HepG2 (cell line): ENCODE measurements around the gene AUP1. TPM values are rescaled to one million over a fixed set of nuclear protein-coding genes. Genes with fewer than 3 reads are reported as not detected.

Experiments
- CHD2 ChIP-seq: IDR thresholded peaks from 2 replicates; pipeline ENCODE4 v1.6.1; 2011; ENCODE audit warnings: low read depth, low read length, improper control_type of control experiment
- DPF2 ChIP-seq: sonication (generic); formaldehyde crosslinking; IDR thresholded peaks from 2 replicates; pipeline ENCODE4 v1.4.0; 2020; ENCODE audit warnings: mild to moderate bottlenecking, low read depth, missing genetic modification reagents, borderline replicate concordance
- MZF1 ChIP-seq: sonication (generic); formaldehyde crosslinking; IDR thresholded peaks from 2 replicates; pipeline ENCODE4 v1.8.1; 2023; ENCODE audit warnings: mild to moderate bottlenecking, missing genetic modification reagents, borderline replicate concordance
- PHF20 ChIP-seq: sonication (generic); formaldehyde crosslinking; IDR thresholded peaks from 2 replicates; pipeline ENCODE4 v1.5.0; 2020; ENCODE audit warnings: mild to moderate bottlenecking, missing genetic modification reagents
- PITX1 ChIP-seq: sonication (generic); formaldehyde crosslinking; IDR thresholded peaks from 2 replicates; pipeline ENCODE4 v1.5.1; 2020; ENCODE audit warnings: mild to moderate bottlenecking, missing genetic modification reagents
- POLR2G ChIP-seq: fragments of 200-400 bp; formaldehyde crosslinking; IDR thresholded peaks from 2 replicates; pipeline ENCODE4 v1.6.1; 2018; ENCODE audit warnings: mild to moderate bottlenecking, low read depth, low read length, moderate library complexity
- RNF2 ChIP-seq: fragments of 450-650 bp; conservative IDR thresholded peaks from 2 replicates; pipeline ENCODE4 v1.6.1; 2016; ENCODE audit warnings: low read depth
- SMARCE1 ChIP-seq: fragments of 450-650 bp; IDR thresholded peaks from 2 replicates; pipeline ENCODE4 v1.6.1; 2017; ENCODE audit warnings: borderline replicate concordance
- SRSF1 ChIP-seq: fragments of 200-400 bp; formaldehyde crosslinking; optimal IDR thresholded peaks from 2 replicates; pipeline ENCODE3; 2017; ENCODE audit warnings: mild to moderate bottlenecking, low read depth, low read length, moderate library complexity
- SSRP1 ChIP-seq: IDR thresholded peaks from 2 replicates; pipeline ENCODE4 v1.6.1; 2016; ENCODE audit warnings: control low read depth
- ZNF792 ChIP-seq: IDR thresholded peaks from 2 replicates; pipeline ENCODE4 v1.6.1; 2016
- ZNF839 ChIP-seq: sonication (generic); formaldehyde crosslinking; IDR thresholded peaks from 2 replicates; pipeline ENCODE4 v1.4.0; 2020; ENCODE audit warnings: missing genetic modification reagents, mild to moderate bottlenecking, borderline replicate concordance
- ZSCAN25 ChIP-seq: sonication (generic); formaldehyde crosslinking; IDR thresholded peaks from 2 replicates; pipeline ENCODE4 v1.8.0; 2022; ENCODE audit warnings: mild to moderate bottlenecking, missing genetic modification reagents
- polyA plus RNA-seq, 8 experiments: library from polyadenylated mRNA; depleted of rRNA in 3 of 8; stranded (reverse) in 7 of 8; unstranded in 1 of 8; fragments of >200 nt; fragmentation: Illumina TruSeq in 4 of 8; extraction: Trizol in 4 of 8; gene quantifications; 2 replicates each; pipeline versions ENCODE4 v1.2.1 to v1.2.3, GENCODE V29; 2011 to 2016; ENCODE audit warnings: low read depth in 4 of 8, missing spikeins in 1 of 8, mixed read lengths in 1 of 8; ENCODE audit not compliant: insufficient read depth in 1 of 8
- total RNA-seq, 5 experiments: library from RNA; depleted of rRNA; stranded (reverse); fragments of >200 nt; fragmentation: Illumina TruSeq; extraction: Trizol; gene quantifications; 2 replicates each; pipeline ENCODE4 v1.2.3, GENCODE V29; 2016; ENCODE audit warnings: low read depth in 1 of 5
- TF ChIP-seq, protein P1 (sequence below): sonication (generic); formaldehyde crosslinking; IDR thresholded peaks from 2 replicates; pipeline ENCODE4 v1.8.1; 2023; ENCODE audit warnings: mild to moderate bottlenecking, inconsistent platforms, moderate library complexity, missing genetic modification reagents, borderline replicate concordance
- TF ChIP-seq, protein P2 (sequence below): sonication (generic); formaldehyde crosslinking; IDR thresholded peaks from 2 replicates; pipeline ENCODE4 v1.5.0; 2020; ENCODE audit warnings: mild to moderate bottlenecking, missing genetic modification reagents
- TF ChIP-seq, protein P3 (sequence below): sonication (generic); formaldehyde crosslinking; IDR thresholded peaks from 2 replicates; pipeline ENCODE4 v1.4.0; 2020; ENCODE audit warnings: missing genetic modification reagents
- TF ChIP-seq, protein P4 (sequence below): IDR thresholded peaks from 2 replicates; pipeline ENCODE4 v1.6.1; 2016; ENCODE audit warnings: missing genetic modification reagents, missing compliant biosample characterization
- TF ChIP-seq, protein P5 (sequence below), 2 experiments: sonication (generic) in 1 of 2; formaldehyde crosslinking in 1 of 2; IDR thresholded peaks; 2 replicates each; pipeline versions ENCODE4 v1.5.1 to v1.6.1; 2011 to 2020; ENCODE audit warnings: borderline replicate concordance in 1 of 2, low read depth in 1 of 2, low read length in 1 of 2, mild to moderate bottlenecking in 1 of 2, missing genetic modification reagents in 1 of 2, moderate library complexity in 1 of 2
- TF ChIP-seq, protein P6 (sequence below): sonication (generic); formaldehyde crosslinking; IDR thresholded peaks from 2 replicates; pipeline ENCODE4 v1.5.0; 2020; ENCODE audit warnings: mild to moderate bottlenecking, missing genetic modification reagents

The AUP1 gene
- total and polyA plus RNA-seq, 2 of the 13 experiments (the other 11 are each of a cell fraction or from before 2014, with no cell fraction given), result 174 to 267 TPM

DNA sequence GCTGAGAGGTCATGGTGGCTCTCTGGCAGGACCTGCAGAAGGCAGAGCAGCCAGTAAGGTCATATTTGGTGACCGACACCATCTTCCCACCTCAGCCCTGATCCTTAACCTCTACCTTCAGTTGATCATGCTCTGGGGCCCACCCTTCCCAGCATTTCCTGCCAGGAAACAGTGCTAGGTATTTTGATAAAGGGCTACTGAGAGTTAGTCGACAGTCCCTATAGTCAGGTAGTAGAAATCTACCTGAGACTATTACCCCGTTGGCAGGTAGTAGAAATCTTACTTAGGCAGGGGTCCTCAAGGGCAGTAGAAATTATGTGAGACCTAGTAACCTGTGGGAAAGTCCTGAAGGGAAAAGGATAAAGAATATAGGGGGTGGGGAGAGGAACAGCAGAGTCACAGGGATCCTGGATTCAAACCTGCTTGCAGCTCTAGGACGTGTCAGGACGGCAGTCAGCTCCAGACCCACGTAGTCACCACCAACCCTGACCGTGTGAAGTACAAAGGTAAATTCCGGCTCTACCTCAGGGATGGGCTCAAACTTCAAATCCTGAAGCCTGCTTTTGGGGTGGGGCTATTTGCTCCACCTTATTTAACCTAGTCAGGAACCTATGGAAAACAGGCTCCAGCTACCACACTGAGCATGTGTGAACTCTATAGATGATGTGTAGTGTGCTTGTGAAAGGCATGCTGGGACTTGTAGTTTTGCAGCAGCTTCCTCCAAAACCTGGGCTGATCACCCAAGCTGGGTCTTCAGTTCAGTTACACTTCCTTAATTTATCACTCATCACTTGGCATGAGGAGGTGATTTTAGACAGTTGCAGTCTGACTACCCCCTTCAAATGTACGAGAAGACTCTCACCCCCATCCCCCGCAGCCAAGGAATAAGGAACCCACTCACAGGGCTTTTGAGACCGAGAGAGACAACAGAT, 3.5 kb downstream of the AUP1 start, which contains the start of gene DQX1 (continued):
- TF ChIP-seq ZSCAN25 (CRISPR knock-in tag) (peak; percentile 65), ZNF792 (CRISPR knock-in tag) (peak; percentile 58; the same call in 1 of the 2 replicates), DPF2 (CRISPR knock-in tag) (no peak), RNF2 (no peak; the same call in 1 of the 2 replicates), PITX1 (CRISPR knock-in tag) (peak; percentile 18; the same call in 1 of the 2 replicates), SMARCE1 (no peak), ZNF839 (CRISPR knock-in tag) (no peak), MZF1 (CRISPR knock-in tag) (no peak), SSRP1 (CRISPR knock-in tag) (peak; percentile 65; the same call in 1 of the 2 replicates), SRSF1 (no peak), CHD2 (no peak), PHF20 (CRISPR knock-in tag) (0 out of 2 replicates have a peak, but pooled peaks have one; percentile 22), POLR2G (peak; percentile 95)
- TF ChIP-seq, protein P1, sequence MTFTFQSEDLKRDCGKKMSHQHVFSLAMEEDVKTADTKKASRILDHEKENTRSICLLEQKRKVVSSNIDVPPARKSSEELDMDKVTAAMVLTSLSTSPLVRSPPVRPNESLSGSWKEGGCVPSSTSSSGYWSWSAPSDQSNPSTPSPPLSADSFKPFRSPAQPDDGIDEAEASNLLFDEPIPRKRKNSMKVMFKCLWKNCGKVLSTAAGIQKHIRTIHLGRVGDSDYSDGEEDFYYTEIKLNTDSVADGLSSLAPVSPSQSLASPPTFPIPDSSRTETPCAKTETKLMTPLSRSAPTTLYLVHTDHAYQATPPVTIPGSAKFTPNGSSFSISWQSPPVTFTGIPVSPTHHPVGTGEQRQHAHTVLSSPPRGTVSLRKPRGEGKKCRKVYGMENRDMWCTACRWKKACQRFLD (CRISPR knock-in tag), result no peak
- TF ChIP-seq, protein P2, sequence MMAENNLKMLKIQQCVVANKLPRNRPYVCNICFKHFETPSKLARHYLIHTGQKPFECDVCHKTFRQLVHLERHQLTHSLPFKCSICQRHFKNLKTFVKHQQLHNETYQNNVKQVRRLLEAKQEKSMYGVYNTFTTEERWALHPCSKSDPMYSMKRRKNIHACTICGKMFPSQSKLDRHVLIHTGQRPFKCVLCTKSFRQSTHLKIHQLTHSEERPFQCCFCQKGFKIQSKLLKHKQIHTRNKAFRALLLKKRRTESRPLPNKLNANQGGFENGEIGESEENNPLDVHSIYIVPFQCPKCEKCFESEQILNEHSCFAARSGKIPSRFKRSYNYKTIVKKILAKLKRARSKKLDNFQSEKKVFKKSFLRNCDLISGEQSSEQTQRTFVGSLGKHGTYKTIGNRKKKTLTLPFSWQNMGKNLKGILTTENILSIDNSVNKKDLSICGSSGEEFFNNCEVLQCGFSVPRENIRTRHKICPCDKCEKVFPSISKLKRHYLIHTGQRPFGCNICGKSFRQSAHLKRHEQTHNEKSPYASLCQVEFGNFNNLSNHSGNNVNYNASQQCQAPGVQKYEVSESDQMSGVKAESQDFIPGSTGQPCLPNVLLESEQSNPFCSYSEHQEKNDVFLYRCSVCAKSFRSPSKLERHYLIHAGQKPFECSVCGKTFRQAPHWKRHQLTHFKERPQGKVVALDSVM (CRISPR knock-in tag), result no peak
- TF ChIP-seq, protein P3, sequence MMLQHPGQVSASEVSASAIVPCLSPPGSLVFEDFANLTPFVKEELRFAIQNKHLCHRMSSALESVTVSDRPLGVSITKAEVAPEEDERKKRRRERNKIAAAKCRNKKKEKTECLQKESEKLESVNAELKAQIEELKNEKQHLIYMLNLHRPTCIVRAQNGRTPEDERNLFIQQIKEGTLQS (CRISPR knock-in tag), result no peak
- TF ChIP-seq, protein P4, sequence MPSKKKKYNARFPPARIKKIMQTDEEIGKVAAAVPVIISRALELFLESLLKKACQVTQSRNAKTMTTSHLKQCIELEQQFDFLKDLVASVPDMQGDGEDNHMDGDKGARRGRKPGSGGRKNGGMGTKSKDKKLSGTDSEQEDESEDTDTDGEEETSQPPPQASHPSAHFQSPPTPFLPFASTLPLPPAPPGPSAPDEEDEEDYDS (CRISPR knock-in tag), result peak; percentile 98
- TF ChIP-seq, protein P5, sequence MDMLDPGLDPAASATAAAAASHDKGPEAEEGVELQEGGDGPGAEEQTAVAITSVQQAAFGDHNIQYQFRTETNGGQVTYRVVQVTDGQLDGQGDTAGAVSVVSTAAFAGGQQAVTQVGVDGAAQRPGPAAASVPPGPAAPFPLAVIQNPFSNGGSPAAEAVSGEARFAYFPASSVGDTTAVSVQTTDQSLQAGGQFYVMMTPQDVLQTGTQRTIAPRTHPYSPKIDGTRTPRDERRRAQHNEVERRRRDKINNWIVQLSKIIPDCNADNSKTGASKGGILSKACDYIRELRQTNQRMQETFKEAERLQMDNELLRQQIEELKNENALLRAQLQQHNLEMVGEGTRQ (IDR thresholded peaks at IDR 0.05; ENCODE audit: low read depth, low read length), result no peak
- TF ChIP-seq, protein P5 (CRISPR knock-in tag; IDR thresholded peaks at IDR 0.05; ENCODE audit: borderline replicate concordance), result no peak
- TF ChIP-seq, protein P6, sequence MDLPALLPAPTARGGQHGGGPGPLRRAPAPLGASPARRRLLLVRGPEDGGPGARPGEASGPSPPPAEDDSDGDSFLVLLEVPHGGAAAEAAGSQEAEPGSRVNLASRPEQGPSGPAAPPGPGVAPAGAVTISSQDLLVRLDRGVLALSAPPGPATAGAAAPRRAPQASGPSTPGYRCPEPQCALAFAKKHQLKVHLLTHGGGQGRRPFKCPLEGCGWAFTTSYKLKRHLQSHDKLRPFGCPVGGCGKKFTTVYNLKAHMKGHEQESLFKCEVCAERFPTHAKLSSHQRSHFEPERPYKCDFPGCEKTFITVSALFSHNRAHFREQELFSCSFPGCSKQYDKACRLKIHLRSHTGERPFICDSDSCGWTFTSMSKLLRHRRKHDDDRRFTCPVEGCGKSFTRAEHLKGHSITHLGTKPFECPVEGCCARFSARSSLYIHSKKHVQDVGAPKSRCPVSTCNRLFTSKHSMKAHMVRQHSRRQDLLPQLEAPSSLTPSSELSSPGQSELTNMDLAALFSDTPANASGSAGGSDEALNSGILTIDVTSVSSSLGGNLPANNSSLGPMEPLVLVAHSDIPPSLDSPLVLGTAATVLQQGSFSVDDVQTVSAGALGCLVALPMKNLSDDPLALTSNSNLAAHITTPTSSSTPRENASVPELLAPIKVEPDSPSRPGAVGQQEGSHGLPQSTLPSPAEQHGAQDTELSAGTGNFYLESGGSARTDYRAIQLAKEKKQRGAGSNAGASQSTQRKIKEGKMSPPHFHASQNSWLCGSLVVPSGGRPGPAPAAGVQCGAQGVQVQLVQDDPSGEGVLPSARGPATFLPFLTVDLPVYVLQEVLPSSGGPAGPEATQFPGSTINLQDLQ (CRISPR knock-in tag), result no peak
